HUES64 (cell line): Measurements from ENCODE around the gene IL13.

Experiments
- H3K27ac ChIP-seq: 2 replicates; pipeline ENCODE4 v1.7.0; 2013; ENCODE audit warnings: low read depth, low read length, inconsistent platforms
- H3K27me3 ChIP-seq: 2 replicates; pipeline ENCODE4 v1.6.1; 2013; ENCODE audit warnings: mild to moderate bottlenecking, low read length; ENCODE audit not compliant: insufficient read depth
- H3K36me3 ChIP-seq: 2 replicates; pipeline ENCODE4 v1.6.1; 2013; ENCODE audit warnings: mild to moderate bottlenecking, low read length; ENCODE audit not compliant: insufficient read depth
- H3K4me1 ChIP-seq: 2 replicates; pipeline ENCODE4 v1.6.1; 2013; ENCODE audit warnings: mild to moderate bottlenecking, low read length, moderate library complexity; ENCODE audit not compliant: insufficient read depth
- H3K4me3 ChIP-seq: 2 replicates; pipeline ENCODE4 v1.5.1; 2013; ENCODE audit warnings: mild to moderate bottlenecking, low read length, moderate library complexity
- H3K9ac ChIP-seq: 2 replicates; pipeline ENCODE4 v1.6.1; 2013; ENCODE audit warnings: mild to moderate bottlenecking, low read depth, low read length
- H3K9me3 ChIP-seq: 2 replicates; pipeline ENCODE4 v1.6.1; 2013; ENCODE audit warnings: low read depth, low read length; ENCODE audit not compliant: insufficient read depth
- WGBS: fragments of 150-250, 120-280 bp; methylation state at CpG from one replicate; pipeline ENCODE4 v1.1.7; 2013; ENCODE audit warnings: missing lambda C conversion rate; 5-methylcytosine and 5-hydroxymethylcytosine counted together

Gene IL13

GRCh38 chr5:132674671-132675506 is 16.9 kb downstream of the IL13 start:
- Histone ChIP-seq H3K9ac (no peak overlapping the region), H3K4me3 (no peak overlapping the region), H3K36me3 (no peaks in the 10 kb centered on the region), H3K27ac (no peak overlapping the region), H3K27me3 (no peaks in the 10 kb centered on the region), H3K9me3 (no peaks in the 10 kb centered on the region), H3K4me1 (no peaks in the 10 kb centered on the region)
- 95% methylated on average over 13 of the region's 13 CpGs for WGBS

GRCh38 chr5:132675936-132676689 is 18.1 kb downstream of the IL13 start:
- Histone ChIP-seq H3K4me1 (no peaks in the 10 kb centered on the region), H3K27me3 (no peaks in the 10 kb centered on the region), H3K4me3 (no peak overlapping the region), H3K27ac (no peak overlapping the region), H3K36me3 (no peaks in the 10 kb centered on the region), H3K9me3 (no peaks in the 10 kb centered on the region), H3K9ac (no peak overlapping the region)
- 90% methylated on average over 11 of the region's 11 CpGs for WGBS

- Histone ChIP-seq H3K4me3 (no peak overlapping the region), H3K27ac (no peak overlapping the region)
- 70% methylated on average over 7 of the region's 7 CpGs for WGBS
These were observed 19.2 kb downstream of the IL13 start for GRCh38 chr5:132677191-132677590.

GRCh38 chr5:132677682-132678400 is 19.9 kb downstream of the IL13 start:
- H3K36me3 ChIP-seq, result no peaks in the 10 kb centered on the region
- H3K4me3 ChIP-seq, result no peak overlapping the region
- WGBS, result 89% methylated on average over 13 of the region's 15 CpGs
- no peaks in the 10 kb centered on the region for H3K4me1 ChIP-seq
- H3K27ac ChIP-seq, result no peak overlapping the region
- H3K9me3 ChIP-seq, result no peaks in the 10 kb centered on the region
- H3K27me3 ChIP-seq, result no peaks in the 10 kb centered on the region
- H3K9ac ChIP-seq, result no peak overlapping the region

More at GRCh38 chr5:132677191-132677590, 19.2 kb downstream of the IL13 start:
- no peaks in the 10 kb centered on the region for H3K36me3 ChIP-seq
- no peaks in the 10 kb centered on the region for H3K27me3 ChIP-seq
- no peaks in the 10 kb centered on the region for H3K9me3 ChIP-seq
- no peak overlapping the region for H3K9ac ChIP-seq
- H3K4me1 ChIP-seq, result no peaks in the 10 kb centered on the region

- Histone ChIP-seq H3K9me3 (no peaks in the 10 kb centered on the region), H3K9ac (no peak overlapping the region)
These were observed 20.8 kb downstream of the IL13 start for GRCh38 chr5:132678735-132679134.

GRCh38 chr5:132679166-132679565 is 21.2 kb downstream of the IL13 start:
- H3K27me3 ChIP-seq, result no peaks in the 10 kb centered on the region
- WGBS, result 91% methylated on average over 7 of the region's 7 CpGs
- H3K36me3 ChIP-seq, result no peaks in the 10 kb centered on the region
- H3K4me1 ChIP-seq, result no peaks in the 10 kb centered on the region
- no peak overlapping the region for H3K9ac ChIP-seq
- no peaks in the 10 kb centered on the region for H3K9me3 ChIP-seq
- H3K27ac ChIP-seq, result no peak overlapping the region
- no peak overlapping the region for H3K4me3 ChIP-seq

More at GRCh38 chr5:132678735-132679134, 20.8 kb downstream of the IL13 start:
- Histone ChIP-seq H3K36me3 (no peaks in the 10 kb centered on the region), H3K27me3 (no peaks in the 10 kb centered on the region), H3K4me3 (no peak overlapping the region), H3K4me1 (no peaks in the 10 kb centered on the region), H3K27ac (no peak overlapping the region)
- 100% methylated on average over 1 of the region's 1 CpG for WGBS

- Histone ChIP-seq H3K4me1 (no peaks in the 10 kb centered on the region), H3K9me3 (no peaks in the 10 kb centered on the region), H3K36me3 (no peaks in the 10 kb centered on the region), H3K27ac (no peak overlapping the region), H3K4me3 (no peak overlapping the region), H3K9ac (no peak overlapping the region), H3K27me3 (no peaks in the 10 kb centered on the region)
- WGBS, result 93% methylated on average over 15 of the region's 15 CpGs
These were observed 21.9 kb downstream of the IL13 start for GRCh38 chr5:132679717-132680380.

GRCh38 chr5:132680780-132681475 is 23.0 kb downstream of the IL13 start:
- H3K9ac ChIP-seq, result no peak overlapping the region
- H3K27me3 ChIP-seq, result no peaks in the 10 kb centered on the region
- H3K4me1 ChIP-seq, result no peaks in the 10 kb centered on the region
- no peaks in the 10 kb centered on the region for H3K9me3 ChIP-seq
- WGBS, result 89% methylated on average over 8 of the region's 8 CpGs
- H3K27ac ChIP-seq, result no peak overlapping the region
- H3K36me3 ChIP-seq, result no peaks in the 10 kb centered on the region
- H3K4me3 ChIP-seq, result no peak overlapping the region

GRCh38 chr5:132681476-132681831 is 23.5 kb downstream of the IL13 start:
- H3K36me3 ChIP-seq, result no peaks in the 10 kb centered on the region
- no peak overlapping the region for H3K4me3 ChIP-seq
- H3K4me1 ChIP-seq, result no peaks in the 10 kb centered on the region
- 95% methylated on average over 2 of the region's 2 CpGs for WGBS
- no peak overlapping the region for H3K27ac ChIP-seq
- no peak overlapping the region for H3K9ac ChIP-seq
- H3K27me3 ChIP-seq, result no peaks in the 10 kb centered on the region
- H3K9me3 ChIP-seq, result no peaks in the 10 kb centered on the region

- WGBS, result 95% methylated on average over 4 of the region's 4 CpGs
- H3K36me3 ChIP-seq, result no peaks in the 10 kb centered on the region
- no peak overlapping the region for H3K27ac ChIP-seq
- H3K9me3 ChIP-seq, result no peaks in the 10 kb centered on the region
- no peaks in the 10 kb centered on the region for H3K27me3 ChIP-seq
- no peaks in the 10 kb centered on the region for H3K4me1 ChIP-seq
- no peak overlapping the region for H3K9ac ChIP-seq
- no peak overlapping the region for H3K4me3 ChIP-seq
These were observed 24.0 kb downstream of the IL13 start for GRCh38 chr5:132681983-132682382.
